Breast epithelium (tissue), 3 donors: Measurements from ENCODE around the gene LDLRAD3.

Source experiments
- POLR2A ChIP-seq: fragments of 450-650 bp; IDR thresholded peaks from one replicate; pipeline ENCODE4 v1.6.1; 2016; ENCODE audit warnings: antibody characterized with exemption, mild to moderate bottlenecking, moderate library complexity
- POLR2AphosphoS5 ChIP-seq, 3 donors: sonication (generic); formaldehyde crosslinking; IDR thresholded peaks; one replicate each; pipeline ENCODE4 v1.6.1; 2017; ENCODE audit warnings: antibody characterized with exemption in 3 of 3
- TF ChIP-seq, protein P1 (sequence below), 3 donors: fragments of 450-650 bp; IDR thresholded peaks; one replicate each; pipeline ENCODE4 v1.5.1; 2016 to 2017; ENCODE audit warnings: antibody characterized with exemption in 3 of 3, mild to moderate bottlenecking in 3 of 3, moderate library complexity in 3 of 3

DNA sequence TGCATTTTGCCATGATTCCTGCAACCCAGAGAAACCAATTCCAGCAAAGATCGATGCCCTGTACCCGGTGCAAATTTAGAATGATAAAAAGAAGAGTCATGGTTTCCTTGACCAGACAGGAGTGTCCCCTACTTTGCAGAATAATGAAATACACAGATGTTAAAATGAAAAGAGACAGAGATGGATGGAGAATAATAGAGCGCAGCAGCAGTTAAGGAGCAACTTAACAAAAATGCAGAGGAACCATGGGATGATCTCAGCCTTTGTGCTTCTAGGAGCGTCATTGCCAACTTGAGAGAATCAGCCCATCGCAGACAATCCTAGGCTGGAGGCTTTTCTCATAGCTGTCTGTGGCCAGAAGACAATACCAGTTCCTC lies 127.1 kb downstream of the LDLRAD3 start:
- TF ChIP-seq, protein P1, sequence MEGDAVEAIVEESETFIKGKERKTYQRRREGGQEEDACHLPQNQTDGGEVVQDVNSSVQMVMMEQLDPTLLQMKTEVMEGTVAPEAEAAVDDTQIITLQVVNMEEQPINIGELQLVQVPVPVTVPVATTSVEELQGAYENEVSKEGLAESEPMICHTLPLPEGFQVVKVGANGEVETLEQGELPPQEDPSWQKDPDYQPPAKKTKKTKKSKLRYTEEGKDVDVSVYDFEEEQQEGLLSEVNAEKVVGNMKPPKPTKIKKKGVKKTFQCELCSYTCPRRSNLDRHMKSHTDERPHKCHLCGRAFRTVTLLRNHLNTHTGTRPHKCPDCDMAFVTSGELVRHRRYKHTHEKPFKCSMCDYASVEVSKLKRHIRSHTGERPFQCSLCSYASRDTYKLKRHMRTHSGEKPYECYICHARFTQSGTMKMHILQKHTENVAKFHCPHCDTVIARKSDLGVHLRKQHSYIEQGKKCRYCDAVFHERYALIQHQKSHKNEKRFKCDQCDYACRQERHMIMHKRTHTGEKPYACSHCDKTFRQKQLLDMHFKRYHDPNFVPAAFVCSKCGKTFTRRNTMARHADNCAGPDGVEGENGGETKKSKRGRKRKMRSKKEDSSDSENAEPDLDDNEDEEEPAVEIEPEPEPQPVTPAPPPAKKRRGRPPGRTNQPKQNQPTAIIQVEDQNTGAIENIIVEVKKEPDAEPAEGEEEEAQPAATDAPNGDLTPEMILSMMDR (IDR thresholded peaks at IDR 0.05), result no peak
- TF ChIP-seq POLR2A, result no peak
- no peak for TF ChIP-seq POLR2AphosphoS5 (IDR thresholded peaks at IDR 0.05)
